H7 (cell line): ENCODE measurements around the gene SLC37A1. TPM values are rescaled to one million over a fixed set of nuclear protein-coding genes. Genes with fewer than 3 reads are reported as not detected.

Experiments used
- DNase-seq: peaks from one replicate; pipeline ENCODE4 v3.0.0; 2012
- H3K27me3 ChIP-seq: 2 replicates; pipeline ENCODE4 v1.6.0; 2011; ENCODE audit warnings: mild to moderate bottlenecking, low read length; ENCODE audit not compliant: control insufficient read depth, insufficient read depth
- H3K36me3 ChIP-seq: replicated peaks from 2 replicates; pipeline ENCODE4 v1.5.1; 2011; ENCODE audit warnings: low read length; ENCODE audit not compliant: control insufficient read depth, insufficient read depth
- H3K4me3 ChIP-seq: 2 replicates; pipeline ENCODE4 v1.5.1; 2011; ENCODE audit warnings: low read depth, mild to moderate bottlenecking, control low read depth, low read length, moderate library complexity; ENCODE audit not compliant: insufficient read depth
- total RNA-seq: library from RNA; depleted of rRNA; stranded (reverse); fragments of >200 nt; shearing (Covaris generic); gene quantifications from 2 replicates; pipeline ENCODE4 v1.2.3, GENCODE V29; 2014

Gene SLC37A1
- total RNA-seq, 1 experiment from 2014 or later = 8.2 TPM

DNA sequence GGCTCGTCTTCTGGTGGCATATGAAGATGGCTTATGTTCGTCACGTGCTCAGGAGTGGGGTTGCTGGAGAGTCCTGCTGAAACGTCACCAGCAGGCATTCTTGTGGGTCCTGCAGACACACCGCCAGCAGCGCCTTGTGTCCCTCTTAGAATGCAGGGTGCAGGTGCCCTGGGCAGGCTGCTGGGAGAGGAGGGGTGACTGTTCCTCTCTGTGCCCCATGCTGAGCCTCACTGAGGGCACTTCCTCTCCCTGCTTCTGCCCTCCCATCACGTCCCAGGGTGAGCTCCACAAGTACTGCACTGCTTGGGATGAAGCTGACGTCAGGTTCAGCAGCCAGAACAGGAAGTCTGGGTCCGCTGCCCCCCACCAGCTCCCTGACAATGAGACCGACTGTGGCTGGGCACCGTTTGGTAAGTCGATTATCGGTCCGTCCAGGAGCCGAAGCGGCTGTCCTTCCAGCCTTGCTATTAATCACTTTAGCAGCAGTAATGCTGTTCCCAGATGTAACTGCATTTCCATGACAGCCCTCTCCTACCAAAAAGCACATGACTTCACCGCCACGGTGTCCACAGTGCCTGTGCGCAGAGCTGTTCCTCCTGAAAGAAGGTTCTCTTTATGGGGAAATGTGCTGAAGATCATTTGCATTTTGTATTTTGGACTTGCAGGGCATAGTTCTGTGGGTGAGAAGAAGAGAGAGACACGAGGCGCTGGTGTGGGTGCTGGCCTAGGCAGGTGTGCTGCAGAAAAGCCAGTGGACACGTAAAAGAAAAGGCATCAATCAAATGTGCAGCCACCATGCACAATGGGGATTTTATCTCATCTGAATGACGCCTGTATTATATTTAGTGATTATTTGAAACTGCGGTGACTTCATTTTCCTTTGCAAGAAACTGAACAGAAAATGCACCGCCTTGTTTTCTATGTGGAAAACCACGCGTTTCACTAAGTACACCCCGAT lies 21.0 kb downstream of the SLC37A1 start:
- H3K27me3 ChIP-seq = no peaks in the 10 kb centered on the region
- H3K4me3 ChIP-seq = no peak overlapping the region
- H3K36me3 ChIP-seq = peaks cover 2% of the 10 kb centered on the region
- no peak for DNase-seq

GRCh38 chr21:42535602-42536171 lies 22.0 kb downstream of the SLC37A1 start:
- peaks cover 2% of the 10 kb centered on the region for H3K36me3 ChIP-seq
- H3K4me3 ChIP-seq = no peak overlapping the region
- DNase-seq = no peak
- no peaks in the 10 kb centered on the region for H3K27me3 ChIP-seq

GRCh38 chr21:42536601-42537000 lies 22.9 kb downstream of the SLC37A1 start:
- Histone ChIP-seq H3K36me3 (peaks cover 2% of the 10 kb centered on the region), H3K27me3 (no peaks in the 10 kb centered on the region), H3K4me3 (no peak overlapping the region)
- no peak for DNase-seq

DNA sequence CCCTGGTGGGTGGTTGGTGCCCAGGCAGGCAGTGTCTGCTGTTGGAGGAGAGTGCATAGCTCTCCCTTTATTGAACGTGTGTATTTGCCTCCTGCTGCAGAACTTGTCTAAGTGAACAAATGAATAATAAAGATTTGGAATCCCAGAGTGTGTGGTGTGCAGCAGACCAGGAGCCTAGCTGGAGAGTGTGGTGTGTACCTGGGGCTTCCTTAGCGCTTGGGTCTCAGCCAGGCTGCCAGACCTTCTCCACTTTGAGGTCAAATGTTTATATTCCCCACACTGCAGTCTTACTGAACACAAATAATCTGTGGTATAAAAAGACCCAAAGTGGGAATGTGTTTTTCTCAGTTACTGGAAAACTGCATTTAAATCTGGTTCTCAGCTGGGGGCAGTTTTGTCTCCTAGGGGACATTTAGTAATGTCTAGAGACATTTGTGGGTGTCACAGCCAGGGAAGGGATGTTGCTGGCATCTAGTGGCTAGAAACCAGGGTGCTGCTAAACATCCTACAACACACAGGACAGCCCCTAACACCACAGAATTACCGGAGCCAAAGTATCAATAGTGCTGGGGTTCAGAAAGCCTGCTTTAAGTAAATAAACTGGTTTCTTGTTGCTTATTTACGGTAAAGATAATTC lies 23.6 kb downstream of the SLC37A1 start:
- no peaks in the 10 kb centered on the region for H3K27me3 ChIP-seq
- peaks cover 2% of the 10 kb centered on the region for H3K36me3 ChIP-seq
- H3K4me3 ChIP-seq = no peak overlapping the region
- no peak for DNase-seq

DNA sequence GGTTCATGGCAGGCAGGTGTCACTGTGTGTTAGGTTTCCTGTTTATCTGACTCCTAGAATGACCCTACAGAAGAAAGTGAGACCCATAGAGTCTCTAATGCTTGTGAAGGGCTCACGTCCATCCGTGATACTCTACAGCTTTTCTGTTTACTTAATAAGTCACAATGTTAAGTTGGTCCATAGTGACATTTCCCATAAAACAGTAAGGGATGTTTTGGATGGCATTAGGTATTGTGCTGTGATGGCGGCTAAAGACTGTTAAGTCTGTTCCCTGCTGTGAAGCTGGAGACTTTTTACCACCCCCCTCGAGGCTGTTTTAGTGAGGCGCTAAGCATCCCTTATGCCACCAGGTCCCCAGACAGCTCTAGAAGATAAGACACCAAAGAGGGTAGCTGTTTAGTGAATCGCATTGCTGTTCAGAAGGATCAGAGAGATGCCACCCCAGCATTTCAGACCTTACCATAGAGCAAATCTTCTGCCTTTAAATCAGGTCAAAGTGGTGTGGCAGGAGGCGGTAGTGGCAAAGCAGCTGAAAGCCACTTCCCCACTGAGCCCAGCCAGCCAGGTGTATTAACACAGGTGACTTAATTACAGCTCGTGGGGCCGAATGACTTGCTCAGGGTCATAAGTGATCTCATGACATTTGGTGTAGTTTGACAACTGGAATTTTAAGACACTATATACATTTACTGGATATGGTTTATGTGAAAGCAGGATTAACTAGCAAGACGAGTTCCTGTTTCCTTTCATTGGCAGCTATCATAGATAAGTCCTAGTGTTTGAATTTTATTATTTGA lies 25.0 kb downstream of the SLC37A1 start:
- H3K4me3 ChIP-seq = no peak overlapping the region
- H3K36me3 ChIP-seq = peaks cover 2% of the 10 kb centered on the region
- DNase-seq = no peak
- no peaks in the 10 kb centered on the region for H3K27me3 ChIP-seq

GRCh38 chr21:42539342-42539741 lies 25.7 kb downstream of the SLC37A1 start:
- H3K4me3 ChIP-seq = no peak overlapping the region
- H3K27me3 ChIP-seq = no peaks in the 10 kb centered on the region
- H3K36me3 ChIP-seq = peaks cover 4% of the 10 kb centered on the region
- DNase-seq = no peak

DNA sequence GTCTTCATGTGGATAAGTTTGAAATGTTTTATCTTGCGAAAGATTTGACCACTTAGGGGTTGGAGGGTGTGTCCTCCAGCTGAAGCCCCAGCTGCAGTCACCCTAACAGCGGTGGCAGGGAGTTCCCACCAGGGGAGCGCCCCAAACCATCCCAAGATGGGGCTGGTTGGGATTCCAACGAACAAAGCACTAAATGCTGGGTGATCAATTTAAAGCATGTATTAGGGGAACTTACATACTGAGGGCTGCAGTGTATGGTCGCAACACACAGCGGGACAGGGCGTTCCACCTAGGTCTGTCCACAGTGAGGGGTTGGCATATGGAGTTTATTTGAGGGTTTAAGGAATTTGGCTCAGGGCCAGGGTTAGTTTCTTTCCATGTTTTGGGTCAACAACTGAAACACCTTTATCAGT lies 26.3 kb downstream of the SLC37A1 start:
- Histone ChIP-seq H3K27me3 (no peaks in the 10 kb centered on the region), H3K36me3 (peaks cover 4% of the 10 kb centered on the region), H3K4me3 (no peak overlapping the region)
- DNase-seq = peak; percentile 72

GRCh38 chr21:42540396-42540795 lies 26.7 kb downstream of the SLC37A1 start:
- no peaks in the 10 kb centered on the region for H3K27me3 ChIP-seq
- no peak for DNase-seq
- H3K4me3 ChIP-seq = no peak overlapping the region
- peaks cover 4% of the 10 kb centered on the region for H3K36me3 ChIP-seq

GRCh38 chr21:42541174-42541573 lies 27.5 kb downstream of the SLC37A1 start:
- peaks cover 4% of the 10 kb centered on the region for H3K36me3 ChIP-seq
- H3K27me3 ChIP-seq = no peaks in the 10 kb centered on the region
- no peak for DNase-seq
- H3K4me3 ChIP-seq = no peak overlapping the region

DNA sequence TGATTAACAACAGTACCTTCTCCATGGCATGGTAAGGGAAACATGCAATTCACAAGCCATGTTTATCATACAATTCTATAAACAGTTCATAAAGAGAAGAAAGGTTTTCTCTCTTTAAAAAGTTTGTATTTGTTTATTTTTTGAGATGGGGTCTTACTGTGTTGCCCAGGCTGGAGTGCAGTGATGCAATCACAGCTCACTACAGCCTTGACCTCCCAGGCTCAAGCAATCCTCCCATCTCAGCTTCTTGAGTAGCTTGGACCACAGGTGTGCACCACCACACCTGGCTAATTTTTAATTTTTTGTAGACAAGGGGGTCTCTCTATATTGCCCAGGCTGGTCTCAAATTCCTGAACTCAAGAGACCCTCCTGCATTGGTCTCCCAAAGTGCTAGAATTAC lies 28.0 kb downstream of the SLC37A1 start:
- H3K36me3 ChIP-seq = peaks cover 4% of the 10 kb centered on the region
- DNase-seq = no peak
- no peaks in the 10 kb centered on the region for H3K27me3 ChIP-seq
- no peak overlapping the region for H3K4me3 ChIP-seq

GRCh38 chr21:42542196-42542595 lies 28.5 kb downstream of the SLC37A1 start:
- Histone ChIP-seq H3K4me3 (no peak overlapping the region), H3K27me3 (no peaks in the 10 kb centered on the region), H3K36me3 (peaks cover 4% of the 10 kb centered on the region)
- no peak for DNase-seq

- DNase-seq = no peak
- Histone ChIP-seq H3K4me3 (no peak overlapping the region), H3K27me3 (no peaks in the 10 kb centered on the region), H3K36me3 (peaks cover 7% of the 10 kb centered on the region)
Observed at GRCh38 chr21:42542596-42542995, 28.9 kb downstream of the SLC37A1 start.

DNA sequence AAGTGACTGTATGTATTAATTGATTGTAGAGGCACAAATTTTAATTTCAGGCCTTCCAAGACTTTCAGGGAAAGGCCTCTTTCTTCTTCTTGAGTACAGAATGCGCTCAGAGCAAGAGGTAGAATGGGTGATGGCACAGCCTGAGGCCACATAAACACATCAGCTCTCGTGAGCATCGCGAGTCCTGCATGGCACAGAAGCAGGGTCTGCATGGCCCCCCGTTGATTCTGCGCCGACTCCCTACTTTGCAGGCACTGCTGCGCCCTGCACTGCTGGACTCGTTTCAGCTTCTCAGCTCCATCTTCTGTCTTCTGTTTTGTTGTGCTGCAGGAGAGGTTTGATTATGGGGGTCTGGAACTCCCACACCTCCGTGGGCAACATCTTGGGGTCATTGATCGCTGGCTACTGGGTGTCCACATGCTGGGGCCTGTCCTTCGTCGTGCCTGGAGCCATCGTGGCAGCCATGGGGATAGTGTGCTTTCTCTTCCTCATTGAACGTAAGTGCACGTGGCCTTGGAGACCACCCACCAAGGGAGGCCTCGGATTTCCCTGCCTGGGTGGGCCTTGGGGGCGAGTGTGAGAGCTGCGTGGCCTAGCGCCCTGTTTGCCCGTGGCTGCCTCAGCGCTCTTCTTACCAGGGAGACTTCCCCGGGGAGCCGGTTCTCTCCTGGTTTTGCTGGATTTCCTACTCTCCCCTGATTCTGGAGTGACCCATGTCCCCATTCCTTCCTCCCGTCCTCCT lies 29.6 kb downstream of the SLC37A1 start:
- Histone ChIP-seq H3K4me3 (no peak overlapping the region), H3K36me3 (peaks cover 7% of the 10 kb centered on the region), H3K27me3 (no peaks in the 10 kb centered on the region)
- no peak for DNase-seq

- H3K4me3 ChIP-seq = no peak overlapping the region
- no peak for DNase-seq
- no peaks in the 10 kb centered on the region for H3K27me3 ChIP-seq
- peaks cover 7% of the 10 kb centered on the region for H3K36me3 ChIP-seq
Observed at GRCh38 chr21:42544544-42544943, 30.9 kb downstream of the SLC37A1 start.
